Measurements from ENCODE around the gene PNPLA2. TPM values are rescaled to one million over a fixed set of nuclear protein-coding genes. Genes with fewer than 3 reads are reported as not detected.

PNPLA2 gene
- total RNA-seq, 3 donors from 2014 or later (not counting 1 experiment from before 2014, with no cell fraction given) = 184 to 218 (median 201) TPM

- Histone ChIP-seq H3K4me1 (ENCODE audit: control insufficient read depth, insufficient read depth, low read length) (peaks cover 82% of the 10 kb centered on the region), H3K36me3 (ENCODE audit: control insufficient read depth, insufficient read depth, low read length) (peaks cover 23% of the 10 kb centered on the region), H3K27ac (ENCODE audit: low read length) (no peak overlapping the region), H3K4me3 (ENCODE audit: low read length) (no peak overlapping the region), H3K9me3 (ENCODE audit: control insufficient read depth, insufficient read depth, low read length) (no peaks in the 10 kb centered on the region), H3K27me3 (ENCODE audit: control insufficient read depth, insufficient read depth, low read length) (no peaks in the 10 kb centered on the region)
- peak overlapping the region; percentile 86 for H3K4me3 Mint-ChIP-seq
- no peak overlapping the region for H3K27ac Mint-ChIP-seq
- peaks cover 7 to 40% of the 10 kb centered on the region in 2 donors for H3K4me1 Mint-ChIP-seq
- no peaks in the 10 kb centered on the region for H3K36me3 Mint-ChIP-seq
- WGBS (ENCODE audit: insufficient coverage) = 92% methylated on average over 25 of the region's 25 CpGs
- H3K27me3 Mint-ChIP-seq (ENCODE audit: low read depth in 2 of 2) = no peaks in the 10 kb centered on the region
- intact Hi-C loops (cut with micrococcal nuclease) = loop anchor here (10.0 kb wide), 1 partner anchor 75 kb away; the partner anchor contains the start of gene CHID1
- ATAC-seq (no peak), DNase-seq (no peak)
- no peaks in the 10 kb centered on the region for H3K9me3 Mint-ChIP-seq
- TF ChIP-seq, protein P1, sequence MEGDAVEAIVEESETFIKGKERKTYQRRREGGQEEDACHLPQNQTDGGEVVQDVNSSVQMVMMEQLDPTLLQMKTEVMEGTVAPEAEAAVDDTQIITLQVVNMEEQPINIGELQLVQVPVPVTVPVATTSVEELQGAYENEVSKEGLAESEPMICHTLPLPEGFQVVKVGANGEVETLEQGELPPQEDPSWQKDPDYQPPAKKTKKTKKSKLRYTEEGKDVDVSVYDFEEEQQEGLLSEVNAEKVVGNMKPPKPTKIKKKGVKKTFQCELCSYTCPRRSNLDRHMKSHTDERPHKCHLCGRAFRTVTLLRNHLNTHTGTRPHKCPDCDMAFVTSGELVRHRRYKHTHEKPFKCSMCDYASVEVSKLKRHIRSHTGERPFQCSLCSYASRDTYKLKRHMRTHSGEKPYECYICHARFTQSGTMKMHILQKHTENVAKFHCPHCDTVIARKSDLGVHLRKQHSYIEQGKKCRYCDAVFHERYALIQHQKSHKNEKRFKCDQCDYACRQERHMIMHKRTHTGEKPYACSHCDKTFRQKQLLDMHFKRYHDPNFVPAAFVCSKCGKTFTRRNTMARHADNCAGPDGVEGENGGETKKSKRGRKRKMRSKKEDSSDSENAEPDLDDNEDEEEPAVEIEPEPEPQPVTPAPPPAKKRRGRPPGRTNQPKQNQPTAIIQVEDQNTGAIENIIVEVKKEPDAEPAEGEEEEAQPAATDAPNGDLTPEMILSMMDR (IDR thresholded peaks at IDR 0.05) = no peak
Measured at GRCh38 chr11:839875-840617, 21.3 kb downstream of the PNPLA2 start.

DNA sequence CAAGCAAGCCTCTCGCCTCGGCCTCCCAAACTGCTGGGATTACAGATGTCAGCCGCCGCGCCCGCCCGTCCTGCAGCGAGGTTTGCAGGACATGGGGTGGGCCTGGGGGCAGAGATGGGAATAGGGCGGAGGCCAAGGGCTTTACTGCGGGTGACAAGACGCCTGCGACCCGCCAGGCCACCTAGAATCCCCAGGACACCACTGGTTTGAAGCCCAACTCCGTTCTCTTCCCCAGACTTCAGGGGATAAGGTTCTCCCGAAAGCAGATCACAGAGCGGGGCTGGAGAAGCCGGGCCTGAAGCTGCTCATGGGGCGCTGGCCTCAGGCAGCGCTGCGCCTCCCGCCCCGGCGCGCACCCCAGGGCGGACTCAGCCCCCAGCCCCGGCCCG is 23.3 kb downstream of the PNPLA2 start:
- no peaks in the 10 kb centered on the region for H3K27me3 ChIP-seq (ENCODE audit: control insufficient read depth, insufficient read depth, low read length)
- ATAC-seq (peak; percentile 23 to 35 (median 33)), DNase-seq (no peak)
- Mint-ChIP-seq H3K27me3 (ENCODE audit: low read depth in 2 of 2) (no peaks in the 10 kb centered on the region), H3K9me3 (no peaks in the 10 kb centered on the region), H3K27ac (peak overlapping the region in 1 of 2 donors; percentile 75), H3K4me1 (peaks cover 7 to 44% of the 10 kb centered on the region in 2 donors), H3K36me3 (no peaks in the 10 kb centered on the region), H3K4me3 (peak overlapping the region; percentile 86)
- TF ChIP-seq, protein P1 (IDR thresholded peaks at IDR 0.05) = no peak
- intact Hi-C loops (cut with micrococcal nuclease) = loop anchor here (10.0 kb wide), 1 partner anchor 73 kb away; the partner anchor contains the start of gene CHID1
- peaks cover 71% of the 10 kb centered on the region for H3K4me1 ChIP-seq (ENCODE audit: control insufficient read depth, insufficient read depth, low read length)
- peaks cover 23% of the 10 kb centered on the region for H3K36me3 ChIP-seq (ENCODE audit: control insufficient read depth, insufficient read depth, low read length)
- H3K9me3 ChIP-seq (ENCODE audit: control insufficient read depth, insufficient read depth, low read length) = no peaks in the 10 kb centered on the region
- 1% methylated on average over 27 of the region's 27 CpGs for WGBS (ENCODE audit: insufficient coverage)
- H3K27ac ChIP-seq (ENCODE audit: low read length) = peak overlapping the region; percentile 58
- H3K4me3 ChIP-seq (ENCODE audit: low read length) = peak overlapping the region; percentile 70

GRCh38 chr11:842370-843002 is 23.8 kb downstream of the PNPLA2 start, which contains the start of the genes POLR2L and TSPAN4:
Gene POLR2L, minus strand, starts transcription at chr11:842529. Its CDS starts 21 bp downstream, at chr11:842508.
Gene TSPAN4, plus strand, starts transcription at chr11:842852. Its CDS starts 7,453 bp downstream, at chr11:850305.
- ATAC-seq = peak; percentile 83 to 89 (median 83)
- peaks cover 23% of the 10 kb centered on the region for H3K36me3 ChIP-seq (ENCODE audit: control insufficient read depth, insufficient read depth, low read length)
- no peaks in the 10 kb centered on the region for H3K9me3 Mint-ChIP-seq
- H3K4me3 Mint-ChIP-seq = peak within 1 kb of the TSS; percentile 86
- under 1% methylated on average over 87 of the region's 87 CpGs for WGBS (ENCODE audit: insufficient coverage)
- TF ChIP-seq, protein P1 (IDR thresholded peaks at IDR 0.05) = no peak
- no peaks in the 10 kb centered on the region for H3K27me3 ChIP-seq (ENCODE audit: control insufficient read depth, insufficient read depth, low read length)
- peak within 1 kb of the TSS in 1 of 2 donors; percentile 75 for H3K27ac Mint-ChIP-seq
- H3K4me1 Mint-ChIP-seq = peaks cover 4 to 39% of the 10 kb centered on the region in 2 donors
- no peaks in the 10 kb centered on the region for H3K9me3 ChIP-seq (ENCODE audit: control insufficient read depth, insufficient read depth, low read length)
- H3K27ac ChIP-seq (ENCODE audit: low read length) = peak within 1 kb of the TSS; percentile 58
- intact Hi-C loops (cut with micrococcal nuclease) = loop anchor here (10.0 kb wide), 1 partner anchor 72 kb away; the partner anchor contains the start of gene CHID1
- H3K36me3 Mint-ChIP-seq = no peaks in the 10 kb centered on the region
- no peaks in the 10 kb centered on the region for H3K27me3 Mint-ChIP-seq (ENCODE audit: low read depth in 2 of 2)
- peaks cover 66% of the 10 kb centered on the region for H3K4me1 ChIP-seq (ENCODE audit: control insufficient read depth, insufficient read depth, low read length)
- peak within 1 kb of the TSS; percentile 70 for H3K4me3 ChIP-seq (ENCODE audit: low read length)
- DNase-seq = peak; percentile 88 to 94
